Lower leg skin (tissue), 4 donors: ENCODE measurements around the gene CC2D1A. TPM values are rescaled to one million over a fixed set of nuclear protein-coding genes. Genes with fewer than 3 reads are reported as not detected.

Experiments
- DNase-seq, 2 donors: peaks; one replicate each; pipeline ENCODE4 v3.0.0-alpha.2; 2019; ENCODE audit warnings: low spot score in 2 of 2
- H3K4me3 ChIP-seq: fragments of 200-600 bp; sonication (generic); 2 replicates; pipeline ENCODE4 v1.5.1; 2017; ENCODE audit warnings: mild to moderate bottlenecking, low read depth; ENCODE audit not compliant: poor library complexity, severe bottlenecking
- POLR2A ChIP-seq, 2 donors: fragments of 450-650 bp; IDR thresholded peaks; one replicate each; pipeline ENCODE4 v1.6.1; 2016 to 2017; ENCODE audit warnings: antibody characterized with exemption in 2 of 2, mild to moderate bottlenecking in 1 of 2, moderate library complexity in 1 of 2
- WGBS, 2 donors: methylation state at CpG; one replicate each; pipeline ENCODE4 v1.1.5; 2018; 5-methylcytosine and 5-hydroxymethylcytosine counted together
- intact Hi-C: fragments of 100-400 bp; cut with DNase I; formaldehyde crosslinking; loops from one replicate; pipeline ENCODE4 v1.15.0; 2023; ENCODE audit warnings: low total_unique reads
- total RNA-seq, 4 donors: library from RNA; depleted of rRNA; stranded (reverse); fragments of >200 nt; gene quantifications; one replicate each; pipeline ENCODE4 v1.1.0, GENCODE V29; 2016
- TF ChIP-seq, protein P1 (sequence below), 3 donors: fragments of 450-650 bp; IDR thresholded peaks; one replicate each; pipeline ENCODE4 v1.5.1; 2016; ENCODE audit warnings: antibody characterized with exemption in 3 of 3, mild to moderate bottlenecking in 3 of 3, moderate library complexity in 2 of 3

CC2D1A gene
- total RNA-seq, 4 donors from 2014 or later: 48.9 to 104 (median 54.8) TPM

DNA sequence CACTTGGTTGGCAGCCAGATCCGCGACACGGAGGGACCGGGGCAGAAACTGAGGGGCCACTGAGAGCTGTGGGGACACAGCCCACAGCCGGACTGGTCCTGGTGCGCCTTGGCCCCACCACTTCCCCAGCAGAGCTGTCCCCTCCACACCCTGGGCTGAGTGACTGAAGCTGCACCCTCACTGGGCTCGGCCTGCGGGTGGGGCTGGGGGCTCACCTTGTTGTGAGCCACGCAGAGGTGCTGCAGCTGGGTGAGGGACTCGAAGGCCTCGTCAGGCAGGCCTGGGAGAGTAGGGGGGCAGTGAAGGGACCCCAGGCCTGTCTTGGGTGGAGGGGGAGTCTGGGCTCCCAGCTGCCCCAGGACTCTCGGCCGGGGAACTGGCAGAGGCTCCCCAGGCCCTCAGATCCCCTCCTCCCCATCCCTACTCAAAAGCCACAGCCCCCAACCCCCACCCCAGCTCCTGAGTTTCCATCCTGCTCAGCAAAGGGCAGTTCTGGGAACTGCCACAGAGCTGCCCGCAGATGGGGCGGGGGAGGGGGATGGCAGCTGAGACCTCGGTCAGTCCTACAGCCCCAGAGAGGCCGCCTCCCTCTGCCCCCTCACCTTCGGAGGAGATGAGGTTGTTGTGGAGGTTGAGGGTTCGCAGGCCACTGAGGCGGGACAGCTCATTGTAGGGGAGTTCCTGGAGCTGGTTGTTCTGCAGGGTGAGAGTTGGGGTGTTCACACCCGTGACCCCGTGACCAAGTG, 29.9 kb downstream of the CC2D1A start:
- no peak for DNase-seq
- intact Hi-C loops: no loop called here
- TF ChIP-seq POLR2A (IDR thresholded peaks at IDR 0.05): no peak
- TF ChIP-seq, protein P1, sequence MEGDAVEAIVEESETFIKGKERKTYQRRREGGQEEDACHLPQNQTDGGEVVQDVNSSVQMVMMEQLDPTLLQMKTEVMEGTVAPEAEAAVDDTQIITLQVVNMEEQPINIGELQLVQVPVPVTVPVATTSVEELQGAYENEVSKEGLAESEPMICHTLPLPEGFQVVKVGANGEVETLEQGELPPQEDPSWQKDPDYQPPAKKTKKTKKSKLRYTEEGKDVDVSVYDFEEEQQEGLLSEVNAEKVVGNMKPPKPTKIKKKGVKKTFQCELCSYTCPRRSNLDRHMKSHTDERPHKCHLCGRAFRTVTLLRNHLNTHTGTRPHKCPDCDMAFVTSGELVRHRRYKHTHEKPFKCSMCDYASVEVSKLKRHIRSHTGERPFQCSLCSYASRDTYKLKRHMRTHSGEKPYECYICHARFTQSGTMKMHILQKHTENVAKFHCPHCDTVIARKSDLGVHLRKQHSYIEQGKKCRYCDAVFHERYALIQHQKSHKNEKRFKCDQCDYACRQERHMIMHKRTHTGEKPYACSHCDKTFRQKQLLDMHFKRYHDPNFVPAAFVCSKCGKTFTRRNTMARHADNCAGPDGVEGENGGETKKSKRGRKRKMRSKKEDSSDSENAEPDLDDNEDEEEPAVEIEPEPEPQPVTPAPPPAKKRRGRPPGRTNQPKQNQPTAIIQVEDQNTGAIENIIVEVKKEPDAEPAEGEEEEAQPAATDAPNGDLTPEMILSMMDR (IDR thresholded peaks at IDR 0.05): no peak
- WGBS, 2 donors: 80 to 82% methylated on average over 15 to 20 of the region's 22 CpGs
- no peak overlapping the region for H3K4me3 ChIP-seq

DNA sequence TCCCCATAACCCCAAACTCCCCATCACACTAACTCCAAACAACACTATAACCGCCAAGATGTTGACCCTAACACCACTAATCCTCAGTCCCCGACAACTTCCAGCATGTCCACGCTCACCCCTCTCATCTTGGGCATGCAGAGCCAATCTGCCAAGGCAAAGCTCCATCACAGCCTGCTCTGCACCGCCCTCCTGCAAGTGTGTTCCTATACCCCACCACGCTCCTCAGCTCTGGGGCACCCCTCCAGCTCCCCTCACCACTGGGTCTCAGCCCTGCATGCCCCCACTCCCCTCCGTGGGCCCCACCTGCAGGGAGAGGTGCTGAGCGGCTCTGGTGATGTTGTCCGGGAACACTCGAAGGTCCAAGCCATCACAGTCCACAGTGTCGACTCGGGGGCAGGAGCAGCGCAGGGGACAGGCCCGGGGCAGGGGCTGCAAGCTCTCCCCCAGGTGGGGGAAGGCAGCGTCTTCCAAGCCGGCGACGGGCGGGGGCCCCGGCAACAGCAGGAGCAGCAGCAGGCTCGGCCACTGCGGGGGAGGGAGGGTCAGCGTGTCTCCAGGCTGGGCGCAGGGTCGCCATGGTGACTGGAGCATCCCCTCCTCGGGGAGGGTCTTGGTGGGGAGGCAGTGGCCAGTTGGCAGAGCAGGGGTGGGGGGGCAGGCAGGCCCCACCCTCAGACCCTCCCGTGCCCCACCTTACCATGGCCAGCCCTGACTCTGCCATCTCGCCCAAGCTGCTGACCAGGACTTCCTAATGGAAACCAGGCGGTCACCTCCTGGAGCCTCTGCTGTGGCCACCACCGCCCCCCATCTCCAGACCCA, 31.7 kb downstream of the CC2D1A start:
- intact Hi-C loops: no loop called here
- 18 to 22% methylated on average over 16 to 20 of the region's 29 CpGs for WGBS, 2 donors
- no peak for DNase-seq
- TF ChIP-seq, protein P1 (IDR thresholded peaks at IDR 0.05): no peak
- TF ChIP-seq POLR2A (IDR thresholded peaks at IDR 0.05): no peak
- H3K4me3 ChIP-seq: no peak overlapping the region

DNA sequence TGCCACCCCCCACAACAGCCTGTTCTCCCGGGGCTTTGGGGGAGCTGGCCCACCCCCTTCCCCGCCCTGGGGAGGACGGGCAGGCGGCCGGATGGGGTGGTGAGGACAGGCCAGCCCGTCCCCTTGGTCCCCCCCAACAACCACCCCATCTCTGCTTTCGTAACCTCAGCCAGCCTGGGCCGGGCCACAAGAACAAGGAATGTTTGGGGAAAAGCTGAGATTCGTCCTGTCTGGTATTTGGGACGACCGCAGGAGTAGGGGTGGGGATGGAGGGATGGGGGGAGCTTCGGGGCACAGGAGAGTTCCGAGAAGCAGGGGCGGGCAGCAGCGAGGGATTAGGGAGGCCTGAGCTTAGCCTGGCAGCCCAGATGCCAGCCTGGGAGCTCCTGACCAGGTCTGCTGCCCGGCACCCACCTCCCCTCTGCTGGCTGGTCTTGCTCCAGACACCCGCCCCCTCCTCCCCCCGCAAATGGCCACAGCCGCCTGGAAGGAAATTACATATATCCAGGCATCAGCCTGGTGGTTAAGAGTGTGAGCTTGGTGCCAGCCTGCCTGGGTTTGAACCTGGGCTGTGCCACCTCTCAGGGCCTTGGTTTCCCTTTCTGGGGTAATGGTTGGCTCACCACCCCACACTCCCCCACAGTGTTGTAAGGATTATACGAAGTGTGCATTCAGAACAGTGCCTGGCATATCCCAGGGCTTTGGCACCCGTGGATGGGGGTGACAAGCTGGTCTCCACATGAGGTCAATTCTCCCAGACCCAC, 32.5 kb downstream of the CC2D1A start, which contains the start of gene PODNL1:
PODNL1 (minus strand) TSS at position 117 of the 764 bp plus-strand sequence. CDS start 236 bp downstream, outside the sequence.
- DNase-seq: no peak
- H3K4me3 ChIP-seq: no peak within 1 kb of the TSS
- TF ChIP-seq, protein P1 (IDR thresholded peaks at IDR 0.05): no peak
- TF ChIP-seq POLR2A (IDR thresholded peaks at IDR 0.05): no peak
- intact Hi-C loops: no loop called here
- WGBS, 2 donors: 20 to 32% methylated on average over 16 to 19 of the region's 21 CpGs

DNA sequence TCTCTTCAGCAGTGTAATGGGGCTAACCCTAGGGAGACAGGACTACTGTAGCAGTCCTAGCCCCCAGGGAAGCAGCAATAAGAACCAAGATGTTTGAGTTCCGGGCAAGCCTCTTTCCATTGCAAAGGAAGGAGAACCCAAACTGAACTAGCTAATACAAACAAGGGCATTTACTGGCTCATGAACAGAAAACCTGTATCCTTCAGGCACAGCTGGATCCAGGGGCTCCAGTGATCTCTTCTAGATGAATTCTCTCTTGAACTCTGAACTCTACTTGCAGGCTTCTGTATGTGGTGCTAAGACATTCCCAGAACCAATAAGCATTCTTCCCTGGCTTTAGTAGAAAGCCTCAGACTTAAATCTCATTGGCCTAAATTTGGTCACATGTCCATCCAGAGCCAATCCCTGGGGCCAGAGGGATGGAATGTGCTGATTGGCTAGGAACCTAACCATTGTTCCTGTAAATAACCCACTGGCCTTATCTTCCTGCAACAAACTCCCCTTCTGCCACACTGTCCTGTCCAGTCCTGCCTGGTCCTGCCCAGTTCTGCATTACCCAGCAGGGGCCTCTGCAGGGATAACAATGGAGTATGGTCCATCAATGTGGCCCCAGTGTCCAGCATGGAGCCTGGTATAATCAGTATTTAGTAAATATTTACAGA, 36.2 kb downstream of the CC2D1A start:
- no peak overlapping the region for H3K4me3 ChIP-seq
- TF ChIP-seq, protein P1 (IDR thresholded peaks at IDR 0.05): no peak
- no peak for TF ChIP-seq POLR2A (IDR thresholded peaks at IDR 0.05)
- intact Hi-C loops: no loop called here
- DNase-seq: no peak
- 94 to 95% methylated on average over 1 of the region's 1 CpG for WGBS, 2 donors

DNA sequence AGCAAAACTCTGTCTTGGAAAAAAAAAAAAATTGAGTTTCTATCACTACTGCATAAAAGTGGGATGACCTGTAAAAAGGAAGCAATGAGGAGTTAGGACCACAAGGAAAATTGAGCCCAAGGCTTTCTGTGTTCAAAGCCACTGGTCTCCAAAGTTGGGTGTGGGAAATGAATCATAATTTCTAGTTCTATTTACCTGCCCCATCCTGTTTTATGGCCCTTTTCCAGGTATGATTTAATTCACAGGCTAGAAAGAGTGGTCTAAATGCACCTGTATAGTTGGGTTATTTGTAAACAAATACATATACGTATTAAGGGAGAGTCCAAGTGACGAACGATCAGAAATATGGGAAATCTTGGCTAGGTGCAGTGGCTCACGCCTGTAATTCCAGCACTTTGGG, 40.4 kb downstream of the CC2D1A start:
- TF ChIP-seq POLR2A (IDR thresholded peaks at IDR 0.05): no peak
- TF ChIP-seq, protein P1 (IDR thresholded peaks at IDR 0.05): no peak
- no peak for DNase-seq
- WGBS, 2 donors: 67 to 76% methylated on average over 4 of the region's 4 CpGs
- no peak overlapping the region for H3K4me3 ChIP-seq
- intact Hi-C loops: no loop called here
